GM13976 (cell line): ENCODE data around the gene HDAC8.
"Not testable (repeated sequence)": the region's sequence is repeated elsewhere in the genome, so short reads cannot be mapped to it uniquely, and the experiment has no call there.

Experiments used
- DNase-seq: peaks from one replicate; pipeline ENCODE4 v3.0.0; 2012; ENCODE audit warnings: low spot score
- CTCF ChIP-seq: IDR thresholded peaks from 2 replicates; pipeline ENCODE4 v1.5.1; 2012; ENCODE audit warnings: borderline replicate concordance, mild to moderate bottlenecking; ENCODE audit not compliant: insufficient read depth; ENCODE audit errors: extremely low read depth, missing control alignments, control extremely low read depth
- in situ Hi-C: fragments of 300-500 bp; cut with MboI; formaldehyde crosslinking; loops from one replicate; pipeline ENCODE4 v1.12.0; 2022; ENCODE audit warnings: low sequenced_read_pairs, mixed read lengths, inconsistent platforms; ENCODE audit not compliant: unreplicated experiment

HDAC8 gene

GRCh38 chrX:72421797-72422196 lies 150.8 kb downstream of the HDAC8 start:
- DNase-seq, result no peak
- in situ Hi-C loops, result no loop called here
- TF ChIP-seq CTCF, result no peak

GRCh38 chrX:72409993-72410392 lies 162.7 kb downstream of the HDAC8 start:
- TF ChIP-seq CTCF, result no peak
- in situ Hi-C loops, result no loop called here
- no peak for DNase-seq

- in situ Hi-C loops, result no loop called here
- peak; percentile 3 for DNase-seq
- TF ChIP-seq CTCF, result no peak
These were observed 163.8 kb downstream of the HDAC8 start for GRCh38 chrX:72408885-72409284.

- in situ Hi-C loops, result not testable (repeated sequence)
These were observed 167.5 kb downstream of the HDAC8 start for GRCh38 chrX:72405136-72405535.

GRCh38 chrX:72402614-72403013 lies 170.0 kb downstream of the HDAC8 start:
- no peak for TF ChIP-seq CTCF
- no peak for DNase-seq
- in situ Hi-C loops, result no loop called here

More at GRCh38 chrX:72405136-72405535, 167.5 kb downstream of the HDAC8 start:
- not testable (repeated sequence) for DNase-seq

- no peak for DNase-seq
These were observed 172.8 kb downstream of the HDAC8 start for GRCh38 chrX:72399816-72400215.

GRCh38 chrX:72396117-72396516 lies 176.5 kb downstream of the HDAC8 start:
- no peak for DNase-seq
- no peak for TF ChIP-seq CTCF
- in situ Hi-C loops, result no loop called here

More at GRCh38 chrX:72399816-72400215, 172.8 kb downstream of the HDAC8 start:
- no peak for TF ChIP-seq CTCF
- in situ Hi-C loops, result no loop called here
